Renal cortex interstitium (tissue), 11 donors: ENCODE measurements around the gene ALG3. TPM values are rescaled to one million over a fixed set of nuclear protein-coding genes. Genes with fewer than 3 reads are reported as not detected.

Experiments
- DNase-seq, 11 donors: peaks; one replicate each; pipeline ENCODE4 v3.0.0-alpha.2; 2013; ENCODE audit warnings: low read depth in 9 of 11, low spot score in 4 of 11; ENCODE audit errors: extremely low read depth in 1 of 11
- polyA plus RNA-seq, 3 donors: library from polyadenylated mRNA; unstranded; fragments of 120-200 nt; gene quantifications; one replicate each; pipeline ENCODE4 v1.2.1, GENCODE V29; 2013; ENCODE audit not compliant: insufficient read length in 3 of 3

ALG3 gene
- polyA plus RNA-seq, 3 donors = 29.2 to 38.1 (median 35.1) TPM

- DNase-seq = no peak
Measured at GRCh38 chr3:184240384-184241140, 8.2 kb downstream of the ALG3 start.

DNA sequence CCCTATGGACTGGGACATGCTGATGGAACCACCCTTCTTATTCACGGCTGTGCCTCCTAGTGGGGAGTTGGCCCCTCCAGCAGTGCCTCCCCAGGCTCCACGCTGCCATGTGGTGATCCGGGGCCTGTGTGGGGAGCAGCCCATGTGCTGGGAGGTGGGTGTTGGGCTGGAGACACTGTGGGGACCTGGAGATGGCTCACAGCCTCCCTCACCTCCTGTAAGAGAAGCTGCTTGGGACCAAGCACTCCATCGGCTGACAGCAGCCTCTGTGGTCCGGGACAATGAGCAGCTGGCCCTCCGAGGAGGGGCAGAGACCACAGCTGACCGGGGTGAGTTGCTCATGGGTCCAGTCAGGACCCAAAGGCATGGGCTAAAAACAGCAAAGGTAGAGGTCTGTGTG, 9.1 kb downstream of the ALG3 start:
- DNase-seq = no peak

- DNase-seq = no peak
Measured at GRCh38 chr3:184239221-184239620, 9.5 kb downstream of the ALG3 start.

- DNase-seq = no peak
Measured at GRCh38 chr3:184238246-184238818, 10.4 kb downstream of the ALG3 start.

GRCh38 chr3:184237807-184238206, 11.0 kb downstream of the ALG3 start:
- no peak for DNase-seq

DNA sequence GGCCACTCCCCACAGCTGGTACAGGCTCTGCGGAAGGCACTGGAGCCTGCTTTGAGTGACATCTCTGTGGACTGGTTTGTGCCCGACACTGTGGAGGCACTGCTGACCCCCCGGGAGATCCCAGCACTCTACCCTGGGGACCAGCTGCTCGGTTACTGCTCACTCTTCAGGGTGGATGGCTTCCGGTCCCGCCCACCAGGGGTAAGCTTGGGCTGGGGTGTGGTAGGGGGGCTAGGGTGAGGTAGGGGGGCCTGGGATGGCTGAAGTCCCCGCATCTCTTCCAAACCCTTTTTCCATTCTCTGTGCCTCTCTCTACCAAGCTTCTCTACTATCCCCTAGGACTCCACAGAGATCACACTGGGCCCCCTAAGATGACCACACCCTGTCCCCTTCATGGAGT, 11.6 kb downstream of the ALG3 start:
- DNase-seq = no peak

GRCh38 chr3:184236636-184237035, 12.1 kb downstream of the ALG3 start:
- DNase-seq = no peak

GRCh38 chr3:184236033-184236410, 12.7 kb downstream of the ALG3 start:
- no peak for DNase-seq

GRCh38 chr3:184235381-184236032, 13.3 kb downstream of the ALG3 start:
- no peak for DNase-seq

DNA sequence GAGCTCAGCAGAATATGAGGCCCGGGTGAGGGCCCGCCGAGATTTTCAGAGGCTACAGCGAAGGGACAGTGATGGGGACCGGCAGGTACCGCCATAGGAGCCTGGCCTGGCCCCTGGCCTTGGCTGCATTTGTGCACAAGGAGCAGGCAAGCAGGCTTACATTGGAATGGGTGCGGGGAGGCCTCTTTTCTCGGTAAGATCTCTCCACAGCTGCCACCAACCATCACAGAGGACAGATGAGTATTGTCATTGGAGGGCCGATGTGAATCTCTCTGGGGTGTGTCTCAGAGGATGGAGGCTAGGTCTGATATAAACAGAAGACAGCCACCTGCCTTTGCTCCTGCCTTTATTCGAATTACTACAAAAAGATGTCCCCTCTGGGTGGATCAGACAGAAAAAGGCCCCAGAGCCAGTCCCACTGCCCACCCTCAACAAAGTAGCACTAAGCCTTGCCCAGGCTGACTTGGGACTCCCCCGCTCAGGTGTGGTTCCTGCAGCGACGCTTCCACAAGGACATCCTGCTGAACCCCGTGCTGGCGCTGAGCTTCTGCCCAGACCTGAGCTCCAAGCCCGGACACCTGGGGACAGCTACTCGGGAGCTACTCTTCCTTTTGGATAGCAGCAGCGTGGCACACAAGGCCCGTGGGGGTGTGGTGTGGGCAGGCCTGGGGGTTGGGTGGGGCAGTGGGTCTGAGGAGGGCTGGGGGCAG, 13.9 kb downstream of the ALG3 start:
- no peak for DNase-seq

DNA sequence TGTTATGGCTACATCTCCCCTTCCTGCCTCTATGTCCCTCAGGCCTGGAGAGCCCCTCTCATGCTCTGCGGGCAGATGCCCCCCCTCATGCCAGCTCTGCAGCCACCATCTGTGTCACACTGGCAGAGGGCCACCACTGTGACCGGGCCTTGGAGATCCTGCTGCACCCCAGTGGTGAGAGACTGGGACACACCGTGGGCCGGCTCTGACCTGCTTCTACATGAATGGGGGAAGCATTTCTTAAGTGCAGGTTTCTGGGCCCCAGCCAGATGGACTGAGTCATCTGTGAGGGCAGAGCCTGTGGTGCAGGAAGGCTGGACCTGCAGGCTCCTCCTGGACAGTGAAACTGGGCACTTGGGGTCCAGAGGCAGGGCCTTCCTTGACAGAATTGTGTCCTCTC, 14.5 kb downstream of the ALG3 start:
- no peak for DNase-seq

DNA sequence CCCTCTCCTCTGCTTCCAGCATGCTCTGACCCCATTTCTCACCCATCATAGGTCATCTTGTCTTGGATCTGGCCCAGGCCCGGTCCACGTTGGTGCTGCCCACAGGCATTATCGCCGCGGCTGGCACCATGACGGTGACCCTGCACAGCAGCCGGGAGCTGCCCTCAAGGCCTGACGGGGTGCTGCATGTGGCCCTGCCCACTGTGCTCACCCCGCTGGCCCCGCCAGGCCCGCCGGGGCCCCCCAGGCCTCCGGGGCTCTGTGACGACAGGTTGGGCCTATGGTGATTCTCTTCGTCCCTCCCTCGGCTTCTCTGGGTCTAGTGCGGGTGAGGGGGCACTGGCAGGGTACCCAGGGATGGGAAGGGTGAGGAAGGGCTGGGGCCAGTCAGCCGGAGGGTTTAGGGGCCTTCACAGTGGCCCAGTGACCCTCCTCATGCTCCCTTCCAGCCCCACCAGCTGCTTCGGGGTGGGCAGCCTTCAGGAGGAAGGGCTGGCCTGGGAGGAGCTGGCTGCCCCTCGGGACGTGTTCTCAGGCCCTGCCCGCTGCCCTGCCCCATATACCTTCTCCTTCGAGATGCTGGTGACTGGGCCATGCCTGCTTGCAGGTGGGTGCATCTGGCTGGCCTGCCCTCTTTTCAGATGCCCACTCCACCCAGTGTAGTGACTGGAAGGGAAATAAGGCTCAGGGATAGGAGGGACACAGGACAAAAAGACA, 15.5 kb downstream of the ALG3 start:
- no peak for DNase-seq

GRCh38 chr3:184231671-184232070, 17.1 kb downstream of the ALG3 start:
- no peak for DNase-seq

GRCh38 chr3:184230603-184231528, 17.9 kb downstream of the ALG3 start:
- no peak for DNase-seq

DNA sequence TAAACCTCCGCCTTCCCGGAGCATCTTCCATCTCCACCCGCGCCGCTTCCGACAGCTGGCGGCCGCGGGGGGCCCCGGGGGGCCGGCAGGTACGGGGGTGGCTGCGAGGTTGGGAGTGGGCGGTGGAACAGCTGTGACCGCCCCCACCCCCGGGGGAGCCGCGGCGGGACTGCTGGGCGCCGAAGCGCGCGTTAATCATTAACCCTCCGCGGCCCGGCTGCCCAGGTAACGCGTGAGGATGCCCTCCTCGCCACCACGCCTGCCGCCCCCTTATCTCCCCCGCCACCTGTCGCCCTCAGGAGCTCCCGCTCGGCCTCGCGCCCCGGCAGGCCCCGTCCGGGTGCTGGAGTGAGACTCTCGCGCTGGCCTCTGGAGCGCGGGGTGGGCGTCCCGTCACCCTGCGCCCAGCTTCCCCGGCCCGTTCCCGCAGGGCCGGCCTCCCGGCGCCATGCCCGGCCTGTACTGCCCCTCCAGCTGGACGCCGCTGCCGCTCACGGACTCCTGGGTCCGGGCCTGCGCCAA, 18.6 kb downstream of the ALG3 start:
- no peak for DNase-seq

GRCh38 chr3:184229394-184230080, 19.2 kb downstream of the ALG3 start, which contains the start of gene VWA5B2:
Gene VWA5B2, plus strand, starts transcription at chr3:184229585. Its CDS starts 944 bp downstream, at chr3:184230529.
- peak in 2 of 11 donors; percentile 39 to 44 for DNase-seq

- DNase-seq = no peak
Measured at GRCh38 chr3:184228376-184229137, 20.2 kb downstream of the ALG3 start.
